ENCODE data around the gene RIPPLY2.
"Not testable (repeated sequence)": the region's sequence is repeated elsewhere in the genome, so short reads cannot be mapped to it uniquely, and the experiment has no call there.

The RIPPLY2 gene

DNA sequence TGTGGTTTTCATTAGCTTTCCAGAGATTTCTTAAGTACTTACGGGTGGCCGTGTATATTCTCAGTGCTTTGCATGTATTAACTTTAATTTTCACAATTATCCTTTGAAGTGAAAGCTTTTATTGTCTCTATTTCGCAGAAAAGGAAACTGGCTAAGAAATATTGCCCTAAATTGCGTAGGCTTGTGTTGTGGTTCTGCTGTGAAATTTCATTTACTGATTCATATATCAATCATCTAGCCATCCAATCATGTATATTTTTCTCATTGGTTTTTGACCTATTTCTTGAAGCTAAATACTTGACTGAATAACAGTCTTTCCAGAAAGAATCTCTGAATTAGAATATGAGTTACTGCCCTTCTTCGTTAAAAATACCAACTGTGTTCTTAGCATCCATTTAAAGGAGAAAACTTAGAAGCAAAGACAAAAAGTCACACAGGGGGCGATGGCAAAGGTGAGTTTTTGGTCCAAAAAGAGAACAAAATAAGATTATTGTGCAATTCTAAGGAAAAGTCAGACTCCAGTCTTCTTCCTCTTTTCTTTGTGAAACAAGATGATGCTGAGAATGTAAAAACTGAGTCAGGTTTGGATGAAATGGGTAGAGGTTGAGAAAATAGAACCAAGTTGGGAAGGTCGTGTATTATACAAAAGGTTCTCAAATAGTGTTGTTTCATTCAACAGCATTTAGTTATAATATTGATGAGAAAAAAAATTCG, 7.8 kb downstream of the RIPPLY2 start:
- no peak for DNase-seq

- DNase-seq = no peak
Measured at GRCh38 chr6:83862776-83863471, 9.8 kb downstream of the RIPPLY2 start.

DNA sequence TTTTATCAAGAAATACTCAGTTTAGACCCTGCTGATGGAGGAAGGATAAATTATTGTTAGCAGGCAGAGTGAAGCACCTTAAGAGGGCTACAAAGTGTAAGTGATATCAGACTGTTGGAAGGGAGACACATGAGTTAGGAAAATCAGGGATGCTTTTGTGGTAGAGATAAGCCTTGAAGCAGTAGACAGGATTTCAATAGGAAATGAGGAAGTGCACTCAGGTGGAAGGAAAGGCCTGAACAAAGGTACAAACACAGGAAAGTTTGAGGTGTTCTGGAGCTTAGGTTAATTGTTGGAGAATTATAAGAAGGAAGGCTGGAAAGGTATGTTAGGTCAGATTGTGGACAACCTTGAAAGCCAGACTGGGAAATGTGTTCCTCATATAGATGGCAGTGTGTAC, 13.9 kb downstream of the RIPPLY2 start:
- DNase-seq = no peak

DNA sequence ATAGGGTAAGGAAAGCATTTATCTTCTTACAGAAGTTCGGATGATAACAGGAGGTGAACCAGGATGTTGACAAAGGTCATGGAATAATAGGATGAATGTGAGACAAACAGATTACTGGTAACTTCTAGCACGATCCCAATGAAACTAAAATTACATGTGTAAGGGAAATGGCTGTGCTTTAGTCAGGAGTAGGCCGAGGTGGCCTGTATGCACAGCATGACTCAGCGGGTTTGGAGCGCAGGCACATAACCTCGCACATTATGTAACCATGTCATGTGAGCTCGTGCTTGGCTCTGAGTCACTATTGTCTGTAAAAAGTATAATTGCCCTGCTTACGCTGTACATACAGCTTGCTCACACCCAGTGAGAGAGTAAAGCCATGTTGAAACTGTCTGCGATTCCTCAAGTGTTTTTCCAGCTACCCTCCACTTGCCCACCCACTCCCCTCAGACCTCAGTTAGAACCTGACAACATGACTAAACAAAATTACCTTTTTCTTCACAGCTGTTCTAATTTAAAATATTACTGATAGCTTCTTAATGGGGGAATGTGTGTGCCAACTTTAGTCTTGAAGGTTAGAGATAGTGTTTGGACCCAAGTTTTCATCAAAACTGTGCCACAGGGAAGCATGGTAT, 14.5 kb downstream of the RIPPLY2 start:
- peak in 1 of 2 experiments; percentile 16 for DNase-seq

GRCh38 chr6:83868639-83869038, 15.5 kb downstream of the RIPPLY2 start:
- no peak for DNase-seq

DNA sequence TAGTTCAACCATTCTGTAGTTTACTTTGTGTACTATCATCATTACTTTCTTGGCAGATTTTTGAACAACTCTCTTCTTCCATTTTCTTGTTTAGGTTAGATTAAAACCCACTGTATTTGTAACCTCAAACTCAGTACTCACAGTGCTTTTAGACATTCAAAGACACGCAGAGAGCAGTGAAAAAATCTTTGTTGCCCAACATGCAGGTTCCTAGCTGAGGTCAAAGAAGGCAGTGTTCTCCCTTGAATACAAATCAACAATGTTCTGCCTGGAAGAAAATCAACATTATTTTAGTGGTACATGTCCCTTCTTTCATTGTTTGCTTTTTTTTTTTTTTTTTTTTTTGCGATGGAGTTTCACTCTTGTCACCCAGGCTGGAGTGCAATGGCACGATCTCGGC, 17.5 kb downstream of the RIPPLY2 start:
- no peak for DNase-seq

DNA sequence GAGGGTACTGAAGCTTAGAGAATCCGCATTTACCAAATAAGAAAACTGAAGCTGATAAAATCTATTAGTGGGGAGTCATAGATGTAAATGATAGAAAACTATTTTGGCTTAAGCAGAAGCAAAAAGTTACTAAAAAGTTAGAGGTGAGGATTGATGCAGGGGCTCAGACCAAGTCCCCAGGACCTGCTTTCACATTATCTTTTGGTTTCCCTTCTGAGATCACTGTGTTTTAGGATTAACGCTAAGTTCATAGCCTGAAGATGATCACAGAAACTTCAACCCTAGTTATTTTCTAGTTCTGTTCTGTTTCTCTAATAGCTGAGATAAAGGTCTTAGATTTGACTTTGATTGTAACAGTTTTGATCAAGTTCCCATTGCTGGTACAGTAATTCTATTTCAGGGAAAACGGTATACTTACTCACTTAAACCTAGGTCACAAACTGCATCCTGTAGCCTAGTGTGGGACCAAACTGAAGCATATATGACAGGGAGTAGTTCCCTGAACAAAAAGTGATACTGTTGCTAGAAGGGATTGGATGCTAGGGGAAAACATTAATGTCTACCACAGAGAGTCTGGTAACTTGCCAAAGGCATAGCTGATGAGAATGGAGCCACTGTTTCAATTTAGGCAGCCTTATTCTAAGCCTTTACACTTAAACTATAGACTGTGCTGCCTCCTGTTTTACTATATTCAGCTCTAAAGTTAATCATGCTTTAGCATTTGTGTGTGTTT, 19.4 kb downstream of the RIPPLY2 start:
- DNase-seq = no peak

DNA sequence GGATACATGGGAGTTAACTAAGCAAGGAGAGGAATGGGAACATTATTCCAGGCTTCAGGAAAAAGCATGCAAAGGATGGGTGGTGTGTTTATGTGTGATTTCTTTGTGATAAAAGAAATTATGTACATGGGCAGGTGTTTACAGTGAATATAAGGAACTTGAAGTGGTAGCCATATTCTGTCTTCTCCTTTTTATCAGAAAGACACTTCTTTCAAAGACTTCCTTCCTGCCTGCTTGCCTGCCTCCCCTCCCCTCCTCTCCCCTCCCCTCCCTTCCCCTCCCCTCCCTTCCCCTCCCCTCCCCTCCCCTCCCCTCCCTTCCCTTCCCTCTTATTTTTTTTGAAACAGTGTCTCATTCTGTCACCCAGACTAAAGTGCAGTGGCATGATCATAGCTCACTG, 20.7 kb downstream of the RIPPLY2 start:
- no peak for DNase-seq

DNA sequence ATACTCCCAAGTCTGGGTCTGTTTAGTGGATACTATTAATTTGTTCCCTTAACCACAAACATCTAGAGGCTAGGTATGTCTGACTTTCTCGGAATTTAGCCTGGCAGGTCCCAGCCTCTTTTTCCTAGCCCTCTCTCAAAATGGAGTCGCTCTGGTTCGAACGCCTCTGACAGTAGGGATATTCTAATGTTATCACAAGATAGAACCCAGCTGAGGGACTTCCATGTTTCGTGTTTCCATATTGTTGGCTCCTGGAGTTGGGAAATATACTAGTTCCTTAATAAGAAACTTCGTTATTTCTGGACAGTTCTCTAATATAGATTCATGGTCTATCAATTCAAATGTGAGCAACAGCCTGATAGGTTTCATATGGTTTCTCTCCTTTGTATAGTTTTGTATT, 22.7 kb downstream of the RIPPLY2 start:
- no peak for DNase-seq

DNA sequence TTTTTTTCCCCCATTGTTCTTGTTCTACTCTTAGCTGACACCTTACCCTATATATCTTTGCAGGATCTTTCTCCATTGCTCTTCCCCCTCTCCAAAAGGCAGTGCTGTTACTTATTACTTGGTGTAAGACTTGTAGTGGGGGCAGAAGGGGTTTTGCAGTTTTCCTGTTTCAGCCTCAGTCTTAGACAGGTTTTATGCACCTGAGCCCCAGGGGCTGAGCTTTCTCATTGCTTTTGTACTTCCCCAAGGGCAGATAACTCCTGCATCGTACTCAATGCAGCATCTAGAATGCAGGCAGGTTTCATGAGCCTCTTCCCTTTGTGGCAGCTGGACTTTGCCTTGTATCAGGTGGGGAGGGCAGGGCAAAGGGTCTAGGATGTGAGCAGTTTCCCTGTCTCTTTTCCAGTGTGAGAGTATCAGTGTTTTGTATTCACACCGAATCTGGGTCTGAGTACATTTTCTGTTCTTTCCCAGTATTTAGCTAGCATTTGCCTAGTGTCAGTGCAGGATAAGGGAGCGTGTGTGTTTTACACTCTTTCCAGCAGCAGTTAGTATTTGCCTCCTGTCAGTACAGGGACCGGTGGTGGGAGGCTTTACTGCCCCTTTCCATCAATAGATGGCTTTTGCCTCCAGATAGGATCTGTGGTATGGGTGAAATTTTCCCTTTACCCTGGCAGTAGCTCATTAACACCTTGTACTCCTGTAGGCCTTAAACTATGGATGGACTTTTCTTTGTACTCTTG, 25.9 kb downstream of the RIPPLY2 start:
- no peak for DNase-seq

DNA sequence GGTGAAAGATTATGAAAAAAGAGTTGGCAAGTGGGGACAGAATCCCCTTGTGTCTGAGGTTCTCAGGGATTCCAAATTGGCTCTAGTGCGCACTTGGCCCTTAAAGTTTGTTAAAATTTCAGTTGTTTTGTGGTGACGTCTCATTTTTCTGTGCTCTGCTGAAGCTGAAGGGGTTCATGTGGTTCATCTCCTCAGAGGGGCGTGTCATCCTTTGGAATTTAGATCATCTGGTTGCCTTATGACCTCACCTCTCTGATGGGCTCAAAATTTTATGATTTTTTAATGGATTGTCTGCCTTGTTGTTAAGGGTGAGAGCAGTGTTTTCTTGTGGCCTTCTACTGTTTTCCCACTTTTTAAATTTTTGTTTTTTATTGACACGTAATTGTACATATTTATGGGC, 26.6 kb downstream of the RIPPLY2 start:
- no peak for DNase-seq

DNA sequence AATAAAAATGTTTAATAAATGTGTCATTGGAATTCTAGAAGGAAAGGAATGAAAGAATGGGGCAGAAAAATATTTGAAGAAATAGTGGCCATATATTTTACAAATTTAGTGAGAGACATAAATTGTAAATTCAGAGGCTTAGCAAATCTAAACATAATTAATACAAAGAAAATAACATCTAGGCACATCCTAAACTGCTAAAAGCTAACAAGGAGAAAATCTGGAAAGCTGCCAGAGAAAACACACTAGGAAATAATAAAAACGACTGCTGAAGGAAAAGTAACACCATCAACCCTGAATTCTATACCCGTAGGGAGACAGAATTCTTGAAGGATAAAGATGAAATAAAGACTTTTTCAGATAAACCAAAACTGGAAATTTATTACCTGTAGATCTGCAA, 30.1 kb downstream of the RIPPLY2 start:
- DNase-seq = no peak

DNA sequence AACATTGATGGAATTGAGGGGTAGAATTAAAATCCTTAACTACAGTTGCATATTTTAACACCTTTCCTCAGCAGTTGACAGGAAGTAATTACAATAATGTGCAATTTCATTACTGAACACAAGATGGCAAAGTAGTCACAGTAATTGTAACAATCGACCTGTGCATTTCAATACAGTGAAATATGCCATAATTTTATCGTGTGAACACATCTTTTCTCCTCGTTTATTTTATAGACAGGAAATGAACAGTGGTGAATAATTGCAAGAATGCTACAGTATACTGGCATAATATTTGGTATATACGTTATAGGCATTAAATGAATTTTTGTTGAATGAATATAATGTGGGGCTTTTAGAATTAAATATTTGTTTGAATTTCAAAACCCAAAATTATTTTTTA, 31.4 kb downstream of the RIPPLY2 start:
- DNase-seq = peak; percentile 41 to 65

GRCh38 chr6:83885984-83886383, 32.8 kb downstream of the RIPPLY2 start:
- DNase-seq = no peak

DNA sequence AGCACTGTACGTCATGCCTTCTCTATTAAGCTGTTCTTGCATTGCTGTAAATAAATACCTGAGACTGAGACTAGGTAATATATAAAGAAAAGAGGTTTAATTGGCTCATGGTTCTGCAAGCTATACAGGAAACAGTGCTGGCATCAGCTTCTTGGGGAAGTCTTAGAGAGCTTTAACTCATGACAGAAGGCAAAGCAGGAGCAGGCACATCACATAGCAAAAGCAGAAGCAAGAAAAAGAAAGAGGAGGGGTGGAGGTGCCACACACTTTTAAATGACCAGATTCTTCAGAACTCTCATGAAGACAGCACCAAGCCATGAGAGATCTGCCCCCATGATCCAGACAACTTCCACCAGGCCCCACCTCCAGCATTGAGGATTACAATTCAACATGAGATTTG, 36.5 kb downstream of the RIPPLY2 start:
- DNase-seq = no peak

GRCh38 chr6:83890520-83890919, 37.4 kb downstream of the RIPPLY2 start:
- DNase-seq = no peak

GRCh38 chr6:83891586-83891985, 38.4 kb downstream of the RIPPLY2 start:
- DNase-seq = no peak

DNA sequence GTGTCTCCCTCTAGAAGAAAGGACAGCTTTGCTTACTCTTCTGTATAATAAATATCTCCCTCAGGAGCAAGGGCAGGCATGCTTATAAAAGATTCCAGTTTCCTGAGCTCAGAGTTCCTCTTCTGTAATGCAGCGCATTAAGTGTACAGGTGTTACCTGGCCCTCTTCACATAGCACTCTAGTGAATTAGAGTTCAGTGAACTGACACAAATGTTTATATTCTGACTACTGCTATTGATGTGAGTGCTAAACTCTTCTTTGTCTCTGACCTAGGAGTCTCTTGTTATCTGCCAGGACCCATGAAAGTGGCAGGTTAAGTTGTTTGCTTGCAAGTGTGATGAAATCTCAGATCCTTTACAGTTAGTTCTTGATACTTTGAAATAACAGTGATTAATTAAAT, 39.9 kb downstream of the RIPPLY2 start:
- no peak for DNase-seq

DNA sequence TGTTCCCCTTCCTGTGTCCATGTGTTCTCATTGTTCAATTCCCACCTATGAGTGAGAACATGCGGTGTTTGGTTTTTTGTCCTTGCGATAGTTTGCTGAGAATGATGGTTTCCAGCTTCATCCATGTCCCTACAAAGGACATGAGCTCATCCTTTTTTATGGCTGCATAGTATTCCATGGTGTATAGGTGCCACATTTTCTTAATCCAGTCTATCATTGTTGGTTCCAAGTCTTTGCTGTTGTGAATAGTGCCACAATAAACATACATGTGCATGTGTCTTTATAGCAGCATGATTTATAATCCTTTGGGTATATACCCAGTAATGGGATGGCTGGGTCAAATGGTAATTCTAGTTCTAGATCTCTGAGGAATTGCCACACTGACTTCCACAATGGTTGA, 43.9 kb downstream of the RIPPLY2 start:
- not testable (repeated sequence) for DNase-seq

- no peak for DNase-seq
Measured at GRCh38 chr6:83901624-83902023, 48.5 kb downstream of the RIPPLY2 start.

DNA sequence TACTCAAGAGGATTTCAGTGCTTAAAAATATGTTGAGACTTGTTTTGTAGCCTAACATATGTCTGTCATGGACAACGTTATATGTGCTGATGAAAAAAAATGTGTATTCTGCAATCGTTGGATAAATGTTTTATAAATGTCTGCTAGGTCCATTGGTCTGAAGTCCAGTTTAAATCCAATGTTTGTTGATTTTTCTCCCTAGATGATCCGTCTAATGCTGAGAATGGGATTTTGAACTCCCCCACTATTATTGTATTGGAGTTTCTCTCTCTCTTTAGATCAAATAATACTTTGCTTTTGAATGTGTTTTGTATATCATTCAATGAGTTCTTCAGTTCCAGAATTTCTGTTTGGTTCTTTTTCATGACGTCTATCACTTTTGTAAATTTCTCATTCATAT, 51.2 kb downstream of the RIPPLY2 start:
- DNase-seq = no peak

DNA sequence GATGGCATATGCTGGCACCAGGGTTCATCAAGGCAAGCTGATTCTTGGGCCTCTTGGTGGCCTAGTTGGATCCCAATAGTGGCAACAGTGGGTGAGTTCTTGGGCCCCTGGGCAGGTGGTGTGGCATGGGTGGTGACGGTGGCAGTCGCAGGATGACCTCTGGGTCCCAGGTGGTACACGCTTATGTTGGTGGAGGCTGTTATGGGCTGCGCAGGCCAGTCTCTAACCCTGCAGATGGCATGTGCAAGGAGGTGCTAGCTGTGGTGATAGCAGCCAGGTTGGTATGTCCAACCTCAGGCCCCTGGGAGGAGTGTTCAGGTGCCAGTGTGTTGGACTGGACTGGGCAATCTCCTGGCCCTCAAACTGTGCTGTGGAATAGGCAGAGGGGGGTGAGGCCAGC, 52.5 kb downstream of the RIPPLY2 start:
- DNase-seq = no peak

Measured in NCI-H526 (cell line).